OCI-LY1 (cell line): ENCODE measurements around the gene TEDC1.

Source experiments
- H2AFZ ChIP-seq: fragments of 200-600 bp; sonication (generic), shearing (Covaris generic); 2 replicates; pipeline ENCODE4 v1.6.0; 2014; ENCODE audit warnings: antibody characterized with exemption, mild to moderate bottlenecking, low read length
- H3F3A ChIP-seq: fragments of 200-600 bp; sonication (generic), shearing (Covaris generic); 2 replicates; pipeline ENCODE4 v1.6.0; 2014; ENCODE audit warnings: mild to moderate bottlenecking, antibody characterized with exemption, low read length, moderate library complexity; ENCODE audit not compliant: insufficient read depth
- H3K27ac ChIP-seq: fragments of 200-600 bp; sonication (generic); 2 replicates; pipeline ENCODE4 v1.5.1; 2014; ENCODE audit warnings: low read length, mixed run types, mild to moderate bottlenecking, low read depth; ENCODE audit not compliant: poor library complexity, severe bottlenecking
- H3K27me3 ChIP-seq: fragments of 200-600 bp; sonication (generic); 2 replicates; pipeline ENCODE4 v1.6.0; 2014; ENCODE audit warnings: antibody characterized with exemption, mild to moderate bottlenecking, low read length, moderate library complexity; ENCODE audit not compliant: insufficient read depth
- H3K36me3 ChIP-seq: fragments of 200-600 bp; sonication (generic); 2 replicates; pipeline ENCODE4 v1.6.1; 2014; ENCODE audit warnings: mild to moderate bottlenecking, antibody characterized with exemption, low read length, moderate library complexity, mixed read lengths; ENCODE audit not compliant: insufficient read depth
- H3K4me1 ChIP-seq: fragments of 200-600 bp; sonication (generic); 2 replicates; pipeline ENCODE4 v1.5.1; 2014; ENCODE audit warnings: mild to moderate bottlenecking, low read length, moderate library complexity; ENCODE audit not compliant: insufficient read depth, severe bottlenecking
- H3K4me2 ChIP-seq: fragments of 200-600 bp; sonication (generic), shearing (Covaris generic); 2 replicates; pipeline ENCODE4 v1.6.1; 2014; ENCODE audit warnings: low read length
- H3K4me3 ChIP-seq: fragments of 200-600 bp; sonication (generic); 2 replicates; pipeline ENCODE4 v1.5.1; 2014; ENCODE audit warnings: low read length, low read depth, mild to moderate bottlenecking, mixed read lengths; ENCODE audit not compliant: poor library complexity, severe bottlenecking
- H3K79me2 ChIP-seq: fragments of 200-600 bp; shearing (Covaris generic); 2 replicates; pipeline ENCODE4 v1.6.1; 2016; ENCODE audit warnings: mixed run types, low read length, mixed read lengths; ENCODE audit not compliant: insufficient read depth
- H3K9ac ChIP-seq: fragments of 200-600 bp; sonication (generic), shearing (Covaris generic); 2 replicates; pipeline ENCODE4 v1.6.1; 2014; ENCODE audit warnings: mild to moderate bottlenecking, low read length, mixed read lengths
- H3K9me2 ChIP-seq: fragments of 200-600 bp; sonication (generic), shearing (Covaris generic); 2 replicates; pipeline ENCODE4 v1.6.1; 2014; ENCODE audit warnings: low read depth, mild to moderate bottlenecking, low read length, mixed read lengths
- H3K9me3 ChIP-seq: fragments of 200-600 bp; shearing (Covaris generic); 2 replicates; pipeline ENCODE4 v1.6.1; 2014; ENCODE audit warnings: low read length, mixed read lengths
- H4K20me1 ChIP-seq: fragments of 200-600 bp; sonication (generic), shearing (Covaris generic); 2 replicates; pipeline ENCODE4 v1.6.0; 2016; ENCODE audit warnings: mild to moderate bottlenecking, low read length; ENCODE audit not compliant: insufficient read depth
- EZH2 ChIP-seq: fragments of 200-600 bp; sonication (generic), shearing (Covaris generic); IDR thresholded peaks from 2 replicates; pipeline ENCODE4 v1.8.0; 2017; ENCODE audit warnings: borderline replicate concordance, mixed run types, mild to moderate bottlenecking, antibody characterized with exemption, low read length, moderate library complexity, mixed read lengths
- TF ChIP-seq, protein P1 (sequence below): fragments of 200-600 bp; sonication (generic), shearing (Covaris generic); IDR thresholded peaks from 2 replicates; pipeline ENCODE4 v1.5.1; 2017; ENCODE audit warnings: mild to moderate bottlenecking, antibody characterized with exemption, low read length, moderate library complexity, mixed read lengths

TEDC1 gene

DNA sequence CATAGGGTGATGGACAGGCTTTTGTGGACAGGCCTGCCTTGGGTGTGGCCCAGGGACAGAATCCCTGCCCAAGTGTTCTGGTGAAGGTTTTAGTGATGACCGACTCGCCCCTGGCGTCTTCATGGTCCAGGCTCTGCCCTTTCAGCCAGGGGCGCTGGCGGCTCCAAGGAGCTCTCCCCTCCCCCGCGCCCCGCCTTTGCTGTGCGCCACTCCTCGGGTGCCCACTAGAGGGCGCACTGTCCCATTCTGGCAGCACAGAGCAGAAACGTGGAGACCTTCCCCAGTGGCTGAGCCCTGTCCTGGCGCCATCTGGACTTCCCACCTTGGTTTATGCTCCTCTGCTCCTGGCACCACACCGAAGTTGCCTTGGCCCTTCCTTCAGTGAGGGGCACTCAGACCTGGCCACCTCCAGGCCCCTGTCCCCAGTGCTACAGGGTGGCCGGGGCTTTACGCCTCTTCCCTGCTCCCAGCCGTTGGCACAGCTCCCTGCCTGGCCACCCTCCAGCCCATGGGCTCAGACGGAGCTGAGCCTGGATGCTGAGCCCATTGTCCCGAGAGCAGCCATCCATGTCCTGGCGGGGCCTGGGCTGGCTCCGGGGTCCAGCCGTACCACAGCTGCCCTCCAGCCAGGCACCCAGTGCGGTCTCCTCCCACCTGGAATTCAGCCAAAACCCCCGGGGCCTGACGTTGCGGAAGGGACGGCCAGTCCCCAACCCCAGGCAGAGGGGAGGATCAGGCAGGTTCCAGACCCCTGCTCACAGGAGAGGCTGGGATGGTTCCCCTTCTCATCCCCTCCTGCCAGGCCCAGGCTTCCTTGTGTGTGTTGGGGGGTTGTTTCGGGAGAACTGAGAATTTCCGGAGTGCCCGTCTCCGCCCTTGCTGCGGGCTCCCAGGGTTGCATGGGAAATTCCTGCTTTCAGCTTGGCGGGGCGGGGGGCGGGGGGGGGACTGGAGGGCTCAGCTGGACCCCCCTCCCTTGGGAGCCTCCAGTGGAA, 9.9 kb upstream of the TEDC1 start:
- Histone ChIP-seq H3K4me2 (peak overlapping the region; percentile 56), H3K9me2 (no peaks in the 10 kb centered on the region), H2AFZ (no peak overlapping the region), H3K79me2 (no peaks in the 10 kb centered on the region), H3K9ac (peak overlapping the region; percentile 28; the same call in 1 of the 2 replicates), H4K20me1 (no peaks in the 10 kb centered on the region), H3K27me3 (peaks cover 33% of the 10 kb centered on the region), H3K9me3 (no peaks in the 10 kb centered on the region), H3K36me3 (no peaks in the 10 kb centered on the region), H3K4me3 (peak overlapping the region; percentile 41), H3K4me1 (peaks cover 18% of the 10 kb centered on the region), H3F3A (no peaks in the 10 kb centered on the region), H3K27ac (no peak overlapping the region)
- TF ChIP-seq, protein P1, sequence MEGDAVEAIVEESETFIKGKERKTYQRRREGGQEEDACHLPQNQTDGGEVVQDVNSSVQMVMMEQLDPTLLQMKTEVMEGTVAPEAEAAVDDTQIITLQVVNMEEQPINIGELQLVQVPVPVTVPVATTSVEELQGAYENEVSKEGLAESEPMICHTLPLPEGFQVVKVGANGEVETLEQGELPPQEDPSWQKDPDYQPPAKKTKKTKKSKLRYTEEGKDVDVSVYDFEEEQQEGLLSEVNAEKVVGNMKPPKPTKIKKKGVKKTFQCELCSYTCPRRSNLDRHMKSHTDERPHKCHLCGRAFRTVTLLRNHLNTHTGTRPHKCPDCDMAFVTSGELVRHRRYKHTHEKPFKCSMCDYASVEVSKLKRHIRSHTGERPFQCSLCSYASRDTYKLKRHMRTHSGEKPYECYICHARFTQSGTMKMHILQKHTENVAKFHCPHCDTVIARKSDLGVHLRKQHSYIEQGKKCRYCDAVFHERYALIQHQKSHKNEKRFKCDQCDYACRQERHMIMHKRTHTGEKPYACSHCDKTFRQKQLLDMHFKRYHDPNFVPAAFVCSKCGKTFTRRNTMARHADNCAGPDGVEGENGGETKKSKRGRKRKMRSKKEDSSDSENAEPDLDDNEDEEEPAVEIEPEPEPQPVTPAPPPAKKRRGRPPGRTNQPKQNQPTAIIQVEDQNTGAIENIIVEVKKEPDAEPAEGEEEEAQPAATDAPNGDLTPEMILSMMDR, result peak; percentile 99
- no peak for TF ChIP-seq EZH2

DNA sequence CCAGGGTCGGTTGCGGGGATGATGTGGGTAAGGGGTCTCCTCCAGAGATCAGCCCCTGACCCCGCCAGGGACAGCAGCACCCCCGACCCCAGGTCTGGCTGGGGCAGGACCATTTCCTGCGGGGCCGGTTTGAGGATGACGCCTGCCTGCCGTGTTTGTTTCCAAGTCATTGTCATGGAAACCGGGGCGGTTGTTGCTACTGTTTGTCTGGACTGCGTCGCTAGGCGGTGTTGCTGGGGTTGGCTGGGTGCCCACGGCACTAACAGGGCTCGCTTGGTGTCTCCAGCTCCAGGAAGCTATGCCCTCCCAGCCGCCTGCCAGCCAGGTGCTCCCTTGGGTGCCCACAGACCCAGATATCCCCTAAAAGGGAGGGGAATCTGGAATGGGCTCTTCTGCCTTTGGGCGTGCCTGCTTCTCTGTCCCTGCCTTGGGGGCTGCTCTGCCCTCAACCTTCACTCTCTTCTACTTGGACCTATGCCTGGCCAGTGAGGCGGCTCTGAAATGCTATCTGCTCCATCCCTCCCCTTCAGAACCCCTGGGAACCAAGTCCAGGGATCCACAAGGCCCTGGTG, 9.1 kb upstream of the TEDC1 start:
- H3K4me2 ChIP-seq, result peak overlapping the region; percentile 25; the same call in 1 of the 2 replicates
- no peak overlapping the region for H3K4me3 ChIP-seq
- no peaks in the 10 kb centered on the region for H4K20me1 ChIP-seq
- H3K27me3 ChIP-seq, result peaks cover 32% of the 10 kb centered on the region
- H3F3A ChIP-seq, result no peaks in the 10 kb centered on the region
- H3K9me2 ChIP-seq, result no peaks in the 10 kb centered on the region
- no peak overlapping the region for H3K9ac ChIP-seq
- H3K27ac ChIP-seq, result no peak overlapping the region
- H3K79me2 ChIP-seq, result no peaks in the 10 kb centered on the region
- H3K4me1 ChIP-seq, result peaks cover 25% of the 10 kb centered on the region
- H3K36me3 ChIP-seq, result no peaks in the 10 kb centered on the region
- no peaks in the 10 kb centered on the region for H3K9me3 ChIP-seq
- H2AFZ ChIP-seq, result no peak overlapping the region
- TF ChIP-seq EZH2, result no peak
- TF ChIP-seq, protein P1, result peak; percentile 38; the same call in 1 of the 2 replicates

DNA sequence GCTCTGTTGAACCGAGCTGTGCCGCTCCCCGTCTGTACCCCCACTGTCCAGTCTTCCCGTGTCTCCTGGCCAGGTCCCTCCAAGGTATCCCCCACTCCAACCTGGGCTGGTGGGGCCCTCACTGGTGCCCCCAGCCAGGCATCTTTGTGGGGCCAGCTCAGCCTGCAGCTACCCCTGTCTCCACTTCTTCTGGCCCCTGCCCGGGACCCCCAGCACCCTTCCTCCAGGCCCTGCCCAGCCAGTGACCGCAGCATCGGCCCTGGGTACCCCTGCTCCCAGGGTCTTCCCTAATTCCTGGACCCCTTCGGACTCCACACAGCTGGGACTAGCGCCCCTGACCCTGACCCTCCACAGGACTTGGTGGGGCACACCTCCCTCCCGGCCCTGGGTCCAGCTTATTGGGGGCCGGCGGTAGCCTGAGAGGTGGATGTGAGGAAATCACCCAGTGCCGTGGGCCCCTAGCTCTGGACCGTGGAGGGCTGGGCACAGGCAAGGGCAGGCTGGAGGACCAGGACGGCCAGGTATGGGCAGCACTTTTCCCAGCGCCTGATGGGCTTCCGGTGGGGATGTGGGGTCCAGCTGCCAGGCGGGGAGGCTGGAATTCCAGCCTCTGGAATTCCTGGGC, 8.4 kb upstream of the TEDC1 start:
- H3K9me3 ChIP-seq, result no peaks in the 10 kb centered on the region
- H3K9ac ChIP-seq, result no peak overlapping the region
- no peak overlapping the region for H2AFZ ChIP-seq
- no peak overlapping the region for H3K27ac ChIP-seq
- no peaks in the 10 kb centered on the region for H3K79me2 ChIP-seq
- no peaks in the 10 kb centered on the region for H4K20me1 ChIP-seq
- no peaks in the 10 kb centered on the region for H3K9me2 ChIP-seq
- peaks cover 32% of the 10 kb centered on the region for H3K4me1 ChIP-seq
- no peak overlapping the region for H3K4me3 ChIP-seq
- H3K4me2 ChIP-seq, result peak overlapping the region; percentile 25; the same call in 1 of the 2 replicates
- peaks cover 26% of the 10 kb centered on the region for H3K27me3 ChIP-seq
- H3F3A ChIP-seq, result no peaks in the 10 kb centered on the region
- no peaks in the 10 kb centered on the region for H3K36me3 ChIP-seq
- TF ChIP-seq, protein P1, result no peak
